ENCODE measurements around the gene RPS6KL1. TPM values are rescaled to one million over a fixed set of nuclear protein-coding genes. Genes with fewer than 3 reads are reported as not detected.
A peak's percentile ranks its signal among the peaks of the same experiment; 100 is the strongest.

The RPS6KL1 gene
- total RNA-seq, 2 donors from 2014 or later = 4.4 to 10.4 TPM

DNA sequence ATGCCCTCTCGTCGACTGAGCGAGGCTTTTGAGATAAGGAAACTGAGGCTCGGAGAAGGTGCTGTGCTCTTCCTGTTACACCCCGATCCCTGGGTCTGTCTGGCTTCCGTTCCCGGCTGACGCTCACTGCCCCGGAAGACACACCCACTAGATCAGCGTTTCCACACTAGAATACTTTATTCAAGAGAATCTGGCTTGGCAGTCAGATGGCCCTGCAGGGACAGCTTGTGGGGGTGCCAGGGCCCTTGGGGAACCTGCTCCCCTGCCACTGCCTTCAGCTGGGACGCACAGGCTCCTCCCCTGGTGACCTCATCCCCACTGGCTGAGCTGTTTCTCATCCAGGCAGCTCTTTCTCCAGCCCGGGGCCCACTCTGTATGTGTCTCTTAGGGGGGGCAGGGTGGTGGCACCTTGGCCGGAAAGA is 18.6 kb upstream of the RPS6KL1 start:
- Mint-ChIP-seq H3K27ac (peak overlapping the region; percentile 12), H3K36me3 (ENCODE audit: low read depth) (no peaks in the 10 kb centered on the region), H3K27me3 (ENCODE audit: insufficient read depth) (peaks cover 2% of the 10 kb centered on the region), H3K9me3 (no peaks in the 10 kb centered on the region), H3K4me3 (no peak overlapping the region), H3K4me1 (peaks cover 8% of the 10 kb centered on the region)
- Histone ChIP-seq H3K9ac (ENCODE audit: extremely low read depth, low read length, poor library complexity, severe bottlenecking) (no peak overlapping the region), H3K27ac (ENCODE audit: low read depth, low read length) (peak overlapping the region; percentile 24), H3K27me3 (ENCODE audit: control insufficient read depth, insufficient read depth, low read length, poor library complexity, severe bottlenecking) (no peaks in the 10 kb centered on the region), H3K36me3 (ENCODE audit: control insufficient read depth, insufficient read depth, low read length) (no peaks in the 10 kb centered on the region), H3K4me3 (ENCODE audit: low read length) (no peak overlapping the region), H3K9me3 (ENCODE audit: control insufficient read depth, low read length) (no peaks in the 10 kb centered on the region), H3K4me1 (ENCODE audit: control insufficient read depth, insufficient read depth, low read length) (no peaks in the 10 kb centered on the region)
- TF ChIP-seq, protein P1, sequence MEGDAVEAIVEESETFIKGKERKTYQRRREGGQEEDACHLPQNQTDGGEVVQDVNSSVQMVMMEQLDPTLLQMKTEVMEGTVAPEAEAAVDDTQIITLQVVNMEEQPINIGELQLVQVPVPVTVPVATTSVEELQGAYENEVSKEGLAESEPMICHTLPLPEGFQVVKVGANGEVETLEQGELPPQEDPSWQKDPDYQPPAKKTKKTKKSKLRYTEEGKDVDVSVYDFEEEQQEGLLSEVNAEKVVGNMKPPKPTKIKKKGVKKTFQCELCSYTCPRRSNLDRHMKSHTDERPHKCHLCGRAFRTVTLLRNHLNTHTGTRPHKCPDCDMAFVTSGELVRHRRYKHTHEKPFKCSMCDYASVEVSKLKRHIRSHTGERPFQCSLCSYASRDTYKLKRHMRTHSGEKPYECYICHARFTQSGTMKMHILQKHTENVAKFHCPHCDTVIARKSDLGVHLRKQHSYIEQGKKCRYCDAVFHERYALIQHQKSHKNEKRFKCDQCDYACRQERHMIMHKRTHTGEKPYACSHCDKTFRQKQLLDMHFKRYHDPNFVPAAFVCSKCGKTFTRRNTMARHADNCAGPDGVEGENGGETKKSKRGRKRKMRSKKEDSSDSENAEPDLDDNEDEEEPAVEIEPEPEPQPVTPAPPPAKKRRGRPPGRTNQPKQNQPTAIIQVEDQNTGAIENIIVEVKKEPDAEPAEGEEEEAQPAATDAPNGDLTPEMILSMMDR (conservative IDR thresholded peaks at IDR 0.05) = no peak
- no peak for DNase-seq
- WGBS, 2 experiments (ENCODE audit: insufficient coverage in 1 of 2, insufficient read length in 1 of 2) = 84 to 85% methylated on average over 10 to 13 of the region's 13 CpGs

DNA sequence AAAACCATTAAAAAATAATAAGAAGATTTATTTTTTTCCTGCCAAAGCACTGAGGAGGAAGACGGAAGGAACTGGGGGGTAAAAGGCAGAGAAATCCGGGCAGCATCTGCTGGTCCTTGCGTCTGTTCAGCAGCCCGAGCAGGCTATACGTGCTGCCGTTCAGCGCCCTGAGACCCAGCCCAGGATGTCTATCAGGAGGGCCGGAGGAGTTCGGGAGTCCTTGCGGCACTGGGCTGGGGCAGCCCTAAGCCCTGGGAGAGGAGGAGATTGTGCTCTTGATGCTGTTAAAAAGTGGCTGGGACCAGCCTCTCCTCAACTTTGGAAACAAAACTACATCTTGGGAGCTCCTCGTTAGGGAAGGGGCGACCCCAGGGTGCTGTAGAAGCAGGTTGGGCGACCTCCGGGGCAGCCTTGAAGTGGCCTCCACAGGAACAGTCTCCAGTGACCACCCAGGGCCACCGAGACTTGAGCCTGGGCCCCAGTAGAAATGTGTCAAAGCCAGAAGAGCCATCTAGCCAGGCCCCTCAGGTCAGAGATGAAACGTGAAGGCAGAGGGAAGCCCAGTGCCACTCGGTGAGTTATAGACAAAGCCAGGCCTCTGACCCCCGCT is 18.0 kb upstream of the RPS6KL1 start:
- Histone ChIP-seq H3K27me3 (ENCODE audit: control insufficient read depth, insufficient read depth, low read length, poor library complexity, severe bottlenecking) (no peaks in the 10 kb centered on the region), H3K4me3 (ENCODE audit: low read length) (no peak overlapping the region), H3K36me3 (ENCODE audit: control insufficient read depth, insufficient read depth, low read length) (no peaks in the 10 kb centered on the region), H3K9ac (ENCODE audit: extremely low read depth, low read length, poor library complexity, severe bottlenecking) (no peak overlapping the region), H3K4me1 (ENCODE audit: control insufficient read depth, insufficient read depth, low read length) (no peaks in the 10 kb centered on the region), H3K27ac (ENCODE audit: low read depth, low read length) (no peak overlapping the region), H3K9me3 (ENCODE audit: control insufficient read depth, low read length) (no peaks in the 10 kb centered on the region)
- no peaks in the 10 kb centered on the region for H3K36me3 Mint-ChIP-seq (ENCODE audit: low read depth)
- no peak overlapping the region for H3K27ac Mint-ChIP-seq
- H3K9me3 Mint-ChIP-seq = no peaks in the 10 kb centered on the region
- H3K4me1 Mint-ChIP-seq = peaks cover 6% of the 10 kb centered on the region
- 92 to 97% methylated on average over 11 to 18 of the region's 18 CpGs for WGBS, 2 experiments (ENCODE audit: insufficient coverage in 1 of 2, insufficient read length in 1 of 2)
- H3K4me3 Mint-ChIP-seq = no peak overlapping the region
- no peak for DNase-seq
- peaks cover 2% of the 10 kb centered on the region for H3K27me3 Mint-ChIP-seq (ENCODE audit: insufficient read depth)
- TF ChIP-seq, protein P1 (conservative IDR thresholded peaks at IDR 0.05) = no peak

DNA sequence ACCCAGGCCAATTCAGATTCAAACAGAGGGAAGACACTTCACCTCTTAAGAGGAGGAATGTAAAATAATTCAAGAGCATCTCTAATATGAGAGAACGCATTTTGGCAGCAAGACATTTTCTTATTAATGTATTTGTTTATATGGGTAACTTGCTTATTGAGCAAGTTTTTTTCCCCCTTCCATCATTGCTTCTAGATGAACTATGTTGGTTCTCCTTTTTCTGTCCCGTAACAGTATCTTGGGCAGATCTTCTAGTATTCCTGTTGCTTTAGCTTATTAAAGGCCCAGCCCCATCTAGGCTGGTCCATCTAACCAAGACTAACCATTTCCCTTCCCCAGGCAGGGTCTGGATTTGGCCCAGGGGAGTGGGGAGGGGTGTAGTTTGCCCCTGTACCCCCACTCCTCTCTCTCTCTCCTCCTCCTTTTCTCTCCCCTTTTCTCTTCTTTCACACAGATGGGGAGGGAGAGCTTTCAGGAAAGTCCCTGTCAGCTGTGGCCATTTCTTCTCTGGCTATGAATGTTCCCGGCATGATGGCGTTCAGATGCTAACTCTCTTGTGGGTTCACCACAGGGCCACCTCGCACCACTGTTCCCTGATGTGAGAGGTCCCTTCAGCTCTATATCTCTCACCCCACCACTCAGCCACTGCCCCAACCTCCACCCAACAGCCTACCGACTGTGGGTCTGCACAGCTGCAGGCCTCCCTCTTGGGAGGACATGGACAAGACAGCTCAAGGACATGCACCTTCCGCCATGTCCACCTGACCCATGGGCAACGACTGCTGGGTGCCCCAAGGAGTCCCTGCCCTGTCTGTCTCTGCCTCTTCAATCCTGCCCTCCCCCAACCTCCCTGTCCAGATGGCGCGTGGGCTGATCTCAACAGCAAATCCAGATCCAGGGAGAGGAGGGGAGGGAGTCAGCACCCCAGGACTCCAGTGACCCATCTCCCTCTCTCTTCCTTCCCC is 15.8 kb upstream of the RPS6KL1 start:
- H3K4me3 ChIP-seq (ENCODE audit: low read length) = no peak overlapping the region
- no peak for DNase-seq
- no peaks in the 10 kb centered on the region for H3K36me3 ChIP-seq (ENCODE audit: control insufficient read depth, insufficient read depth, low read length)
- H3K9ac ChIP-seq (ENCODE audit: extremely low read depth, low read length, poor library complexity, severe bottlenecking) = no peak overlapping the region
- no peaks in the 10 kb centered on the region for H3K36me3 Mint-ChIP-seq (ENCODE audit: low read depth)
- no peaks in the 10 kb centered on the region for H3K9me3 ChIP-seq (ENCODE audit: control insufficient read depth, low read length)
- H3K27ac ChIP-seq (ENCODE audit: low read depth, low read length) = no peak overlapping the region
- peaks cover 3% of the 10 kb centered on the region for H3K4me1 ChIP-seq (ENCODE audit: control insufficient read depth, insufficient read depth, low read length)
- peaks cover 6% of the 10 kb centered on the region for H3K4me1 Mint-ChIP-seq
- WGBS, 2 experiments (ENCODE audit: insufficient coverage in 1 of 2, insufficient read length in 1 of 2) = 83 to 92% methylated on average over 2 to 10 of the region's 10 CpGs
- H3K27me3 ChIP-seq (ENCODE audit: control insufficient read depth, insufficient read depth, low read length, poor library complexity, severe bottlenecking) = no peaks in the 10 kb centered on the region
- no peaks in the 10 kb centered on the region for H3K9me3 Mint-ChIP-seq
- peaks cover 2% of the 10 kb centered on the region for H3K27me3 Mint-ChIP-seq (ENCODE audit: insufficient read depth)
- no peak overlapping the region for H3K4me3 Mint-ChIP-seq
- H3K27ac Mint-ChIP-seq = no peak overlapping the region
- TF ChIP-seq, protein P1 (conservative IDR thresholded peaks at IDR 0.05) = no peak

Measured in endodermal cell (in vitro differentiated cells).